IPS-NIHi7 (cell line): ENCODE data around the gene ARHGEF38.
"Not testable (repeated sequence)": the region's sequence is repeated elsewhere in the genome, so short reads cannot be mapped to it uniquely, and the experiment has no call there.

Experiments
- DNase-seq: peaks from one replicate; pipeline ENCODE4 v3.0.0; 2012; ENCODE audit warnings: mixed read lengths; ENCODE audit errors: extremely low spot score

ARHGEF38 gene

DNA sequence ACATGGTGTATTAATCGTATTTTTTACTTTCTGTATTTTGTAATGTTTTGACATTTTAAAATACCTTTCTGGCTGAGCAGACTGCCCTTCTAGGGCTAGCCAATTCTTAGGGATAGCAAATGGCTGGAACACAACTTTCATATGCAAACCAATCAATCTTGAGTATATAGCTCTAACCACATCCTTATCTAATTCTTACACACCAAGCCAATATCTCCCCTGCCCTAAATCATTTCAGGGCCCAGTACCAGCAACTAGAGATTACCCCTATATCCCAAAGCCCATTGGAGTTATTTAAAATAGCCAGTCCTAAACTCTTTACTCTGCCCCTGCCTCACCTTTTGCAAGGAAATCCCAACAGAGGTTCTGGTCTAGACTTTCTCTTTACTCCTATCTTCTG lies 97.8 kb downstream of the ARHGEF38 start:
- no peak for DNase-seq

GRCh38 chr4:105651884-105652283 lies 99.5 kb downstream of the ARHGEF38 start:
- DNase-seq, result no peak

DNA sequence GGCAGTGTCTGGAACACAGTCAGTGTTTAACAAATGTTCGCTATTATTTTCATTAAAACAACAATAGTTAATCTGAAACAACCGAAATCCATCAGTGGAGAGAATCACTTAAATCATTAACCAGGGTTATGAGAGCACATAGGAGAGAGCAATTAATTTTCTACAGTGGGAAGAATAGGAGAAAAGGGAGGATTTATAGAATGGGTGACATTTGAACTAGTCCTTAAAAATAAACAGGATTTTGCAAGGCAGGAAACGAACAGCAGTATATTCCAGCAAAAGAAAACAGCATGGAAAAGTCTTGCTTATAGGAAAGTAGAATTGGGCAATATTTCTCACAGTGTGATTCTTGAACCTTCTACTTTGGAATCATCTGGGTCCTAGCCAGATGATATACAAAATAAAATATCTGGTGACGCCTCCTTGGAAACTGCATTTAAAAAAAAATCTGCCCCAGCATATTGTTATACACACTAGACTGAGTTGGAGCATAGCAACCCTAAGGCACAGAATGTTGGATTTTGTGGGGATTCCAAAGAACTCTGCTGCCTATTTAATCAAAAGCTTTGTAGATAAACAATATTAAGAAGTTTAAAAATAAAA lies 100.0 kb downstream of the ARHGEF38 start:
- no peak for DNase-seq

DNA sequence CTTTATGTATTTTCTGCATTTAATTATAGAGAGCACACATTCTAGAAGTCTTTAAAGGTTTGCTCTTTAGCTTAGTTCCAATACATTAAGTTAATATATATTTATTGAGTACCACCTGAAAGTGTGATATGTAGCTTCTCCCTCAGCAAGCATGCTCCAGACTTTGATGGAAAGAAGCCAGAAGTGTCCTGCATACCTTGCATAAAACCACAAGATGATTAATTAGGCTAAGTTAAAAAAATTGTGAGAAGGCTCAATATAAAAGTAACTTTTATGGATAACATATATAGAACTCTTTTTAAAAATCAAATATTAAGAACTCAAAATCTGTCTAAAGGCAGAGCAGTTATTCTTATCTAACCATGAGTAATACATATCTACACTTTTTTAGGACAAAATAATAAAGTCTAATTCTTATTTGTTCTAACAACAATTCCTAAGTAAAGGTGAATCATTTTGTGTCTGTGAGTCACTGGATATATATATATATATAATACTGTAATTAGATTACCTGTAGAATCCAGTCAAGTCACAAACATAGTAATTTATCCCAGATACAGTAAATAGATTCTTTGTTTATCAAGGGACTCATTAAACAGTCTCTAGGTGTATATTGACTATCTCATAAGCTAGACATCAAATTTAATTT lies 104.8 kb downstream of the ARHGEF38 start:
- no peak for DNase-seq

GRCh38 chr4:105659190-105659589 lies 106.8 kb downstream of the ARHGEF38 start:
- no peak for DNase-seq

DNA sequence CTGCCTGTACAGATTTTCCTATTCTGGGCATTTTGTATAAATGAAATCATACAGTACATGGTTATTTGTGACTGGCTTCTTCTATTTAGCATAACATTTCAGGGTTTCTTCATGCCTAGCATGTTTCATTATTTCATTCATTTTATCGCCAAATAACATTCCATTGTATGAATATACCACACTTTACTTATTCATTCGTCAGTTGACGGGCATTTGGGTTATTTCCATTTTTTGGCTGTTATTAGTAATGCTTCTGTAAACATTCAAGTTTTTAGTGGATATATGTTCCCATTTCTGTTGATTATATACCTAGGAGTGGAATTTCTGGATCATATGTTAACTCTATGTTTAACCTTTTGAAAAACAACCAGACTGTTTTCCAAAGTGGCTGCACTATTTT lies 108.6 kb downstream of the ARHGEF38 start:
- no peak for DNase-seq

DNA sequence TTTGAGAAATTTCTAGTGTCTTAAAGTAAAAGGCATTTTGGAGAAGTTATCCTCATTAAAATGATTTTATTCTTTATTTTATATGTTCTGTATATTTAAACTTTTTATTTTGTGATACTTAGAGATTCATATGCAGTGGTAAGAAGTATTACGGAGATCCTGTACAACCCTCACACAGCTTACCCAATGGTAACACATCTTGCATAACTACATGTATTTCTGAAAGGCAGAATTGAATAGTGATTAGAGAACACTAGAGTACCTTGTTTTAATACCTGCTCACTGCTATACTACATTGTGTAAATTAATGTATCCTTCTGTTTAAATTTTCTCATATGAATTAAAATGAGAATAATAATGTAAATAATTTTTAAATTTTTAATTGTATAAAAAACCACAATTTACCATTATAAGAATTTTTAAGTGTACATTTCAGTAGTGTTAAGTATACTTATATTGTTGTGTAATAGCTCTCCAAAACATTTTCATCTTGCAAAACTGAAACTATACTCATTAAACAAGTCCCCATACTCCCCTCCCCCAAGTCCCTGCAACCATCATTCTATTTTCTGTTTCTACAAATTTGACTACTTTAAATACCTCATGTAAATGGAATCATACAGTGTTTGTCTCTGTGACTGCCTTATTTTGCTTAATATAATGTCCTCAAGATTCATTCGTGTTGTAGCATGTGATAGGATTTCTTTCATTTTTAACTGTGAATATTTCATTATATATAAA lies 110.7 kb downstream of the ARHGEF38 start:
- DNase-seq, result no peak

DNA sequence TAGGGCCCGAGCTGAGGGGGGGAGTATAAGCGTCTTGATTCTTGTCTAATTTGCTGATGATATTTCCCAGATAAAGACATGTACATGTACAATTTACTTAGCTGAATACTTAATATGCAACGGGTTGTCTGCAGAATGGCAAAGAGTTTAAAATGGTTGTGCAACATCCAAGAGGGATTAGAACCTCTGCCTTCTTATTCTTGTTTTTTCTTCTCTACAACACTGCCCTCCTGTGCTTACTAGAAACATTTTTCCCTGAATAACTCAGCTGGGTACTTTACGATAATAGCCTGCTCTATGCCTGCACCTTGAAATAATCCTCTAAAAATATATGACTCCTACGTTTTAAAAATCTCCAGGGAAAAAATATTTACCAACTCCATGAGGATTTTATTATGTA lies 114.3 kb downstream of the ARHGEF38 start:
- peak; percentile 25 for DNase-seq

- DNase-seq, result no peak
Measured at GRCh38 chr4:105670684-105671083, 118.3 kb downstream of the ARHGEF38 start.

DNA sequence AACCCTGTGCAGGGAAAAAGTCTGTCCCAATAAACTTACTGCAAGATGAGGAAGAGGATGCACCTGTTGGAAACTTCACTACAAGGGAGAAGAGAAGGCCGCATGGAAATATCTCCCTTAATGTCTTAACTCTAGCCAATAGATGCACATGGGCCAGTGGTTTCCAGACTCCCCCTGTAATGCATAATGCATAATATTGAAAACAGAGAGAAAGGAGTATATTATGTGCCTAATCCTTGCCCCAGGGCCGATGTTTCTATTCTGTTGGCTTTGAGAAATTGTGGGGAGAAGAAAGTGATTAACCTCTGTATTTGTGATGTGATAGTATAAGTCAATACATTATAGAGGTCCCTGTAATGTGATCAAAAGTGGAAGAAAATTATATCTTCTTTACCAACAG lies 118.9 kb downstream of the ARHGEF38 start:
- DNase-seq, result no peak

DNA sequence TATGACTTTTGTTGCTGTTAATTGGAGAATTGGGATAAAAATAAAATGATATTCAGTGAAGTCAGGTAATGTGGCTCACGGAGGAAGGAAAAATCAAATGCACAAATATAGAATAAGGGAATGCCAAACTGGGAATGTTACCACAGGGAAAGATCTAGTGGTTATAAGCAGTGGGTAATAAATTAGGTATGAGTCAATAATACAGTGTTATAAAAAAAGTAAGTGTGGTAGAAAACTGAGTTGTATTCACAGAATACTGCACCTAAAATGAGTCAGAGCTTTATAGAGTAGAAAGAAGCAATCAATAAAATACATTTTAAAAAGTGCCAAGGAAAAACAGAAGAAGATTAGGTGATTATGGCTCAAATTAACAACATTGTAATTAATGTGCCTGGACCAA lies 121.6 kb downstream of the ARHGEF38 start:
- no peak for DNase-seq

DNA sequence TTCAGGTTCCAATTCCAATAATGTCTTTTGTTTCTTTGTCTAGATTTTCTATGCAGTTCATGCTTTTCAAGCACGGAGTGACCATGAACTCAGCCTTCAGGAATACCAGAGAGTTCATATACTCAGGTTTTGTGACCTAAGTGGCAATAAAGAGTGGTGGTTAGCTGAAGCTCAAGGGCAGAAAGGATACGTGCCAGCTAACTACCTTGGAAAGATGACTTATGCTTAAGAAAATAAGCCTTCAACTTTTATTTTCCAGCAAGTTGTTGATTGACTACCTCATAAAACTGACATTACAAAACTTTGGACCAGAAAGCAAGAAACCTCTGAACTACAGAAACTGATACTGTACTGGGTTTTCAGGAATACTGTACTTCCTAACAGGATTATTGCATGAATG lies 125.3 kb downstream of the ARHGEF38 start:
- DNase-seq, result no peak

- DNase-seq, result no peak
Measured at GRCh38 chr4:105679186-105679585, 126.8 kb downstream of the ARHGEF38 start.

GRCh38 chr4:105683038-105683437 lies 130.6 kb downstream of the ARHGEF38 start:
- no peak for DNase-seq

DNA sequence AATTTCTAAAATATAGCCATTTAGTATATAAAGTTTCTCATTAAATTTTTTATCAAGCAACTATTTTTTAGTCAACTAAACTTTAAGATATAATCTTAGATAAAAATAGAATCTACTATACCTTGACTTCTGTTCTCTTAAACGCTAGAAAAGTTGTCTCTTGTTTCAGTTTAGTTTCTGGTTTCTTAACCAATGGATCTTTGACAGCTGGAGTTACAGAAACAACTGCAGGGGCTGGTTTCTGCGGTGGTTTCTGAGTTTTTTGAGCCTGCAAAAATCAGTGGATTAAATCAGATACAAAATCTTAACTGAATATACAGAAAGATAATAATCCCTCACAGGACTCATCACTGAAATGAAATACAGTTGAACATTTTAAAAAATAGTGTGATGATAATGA lies 134.2 kb downstream of the ARHGEF38 start:
- no peak for DNase-seq

DNA sequence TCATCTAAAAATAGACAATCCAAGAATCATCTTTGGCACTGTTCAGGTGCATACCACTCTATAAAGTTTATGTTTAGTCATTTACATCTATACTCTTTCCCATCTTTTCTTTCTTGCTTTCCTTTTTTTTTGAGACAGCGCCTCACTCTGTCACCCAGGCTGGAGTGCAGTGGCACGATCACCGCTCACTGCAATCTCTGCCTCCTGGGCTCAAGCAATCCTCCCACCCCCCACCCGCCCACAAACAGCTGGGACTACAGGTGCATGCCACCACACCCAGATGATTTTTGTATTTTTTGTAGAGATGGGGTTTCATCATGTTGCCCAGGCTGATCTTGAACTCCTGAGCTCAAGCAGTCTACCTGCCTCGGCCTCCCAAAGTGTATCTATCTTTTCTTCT lies 142.4 kb downstream of the ARHGEF38 start:
- DNase-seq, result not testable (repeated sequence)

GRCh38 chr4:105695832-105696231 lies 143.4 kb downstream of the ARHGEF38 start:
- not testable (repeated sequence) for DNase-seq

GRCh38 chr4:105698607-105699006 lies 146.2 kb downstream of the ARHGEF38 start:
- no peak for DNase-seq

GRCh38 chr4:105707782-105708180 lies 155.4 kb downstream of the ARHGEF38 start:
- no peak for DNase-seq

DNA sequence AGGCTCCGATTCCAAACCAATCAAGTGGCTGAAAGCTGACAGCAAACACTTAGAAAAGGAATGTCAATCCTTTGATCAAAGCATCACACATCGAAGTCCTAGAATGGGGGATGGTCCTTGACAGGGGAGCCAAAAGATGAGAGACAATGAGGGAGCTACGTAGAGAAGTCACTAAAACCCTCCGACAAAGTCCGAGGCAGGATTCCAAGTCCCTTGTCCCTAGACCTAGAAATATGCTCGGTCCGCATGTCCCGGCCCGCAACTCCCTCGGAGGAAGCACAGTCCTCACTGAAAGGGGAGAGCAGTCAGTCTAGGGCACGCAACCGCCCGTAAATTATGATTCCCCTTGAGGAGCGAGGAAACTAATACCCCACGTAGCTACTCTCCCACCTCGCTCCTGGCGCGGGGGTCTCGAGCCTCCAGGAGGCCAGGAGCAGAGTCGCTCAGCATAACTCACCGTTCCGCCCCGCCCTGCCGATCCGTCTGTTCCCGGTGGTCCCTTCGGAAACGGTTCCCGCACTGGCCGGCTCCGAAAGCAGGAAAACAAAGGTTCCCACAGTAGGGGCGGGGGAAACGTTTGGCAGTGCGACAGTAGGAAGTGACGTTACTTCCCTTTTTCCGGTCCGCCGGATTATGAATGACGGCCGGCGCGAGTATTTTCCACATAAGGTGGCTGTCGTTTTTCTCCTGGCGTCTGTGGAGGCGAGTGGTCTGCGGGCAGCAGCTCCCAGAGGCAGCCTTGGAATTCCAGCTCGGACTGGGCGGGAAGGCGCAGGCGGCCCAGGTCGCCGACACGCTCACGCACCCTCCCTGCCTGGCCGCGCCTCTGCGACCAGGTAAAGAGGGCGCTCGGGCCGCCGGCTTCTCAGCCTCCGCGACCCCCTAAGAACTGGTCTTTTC lies 156.0 kb downstream of the ARHGEF38 start, which contains the start of the genes GSTCD and INTS12:
Gene GSTCD, plus strand, starts transcription at position 604 of the 900 bp plus-strand sequence. CDS start 8,830 bp downstream, outside the sequence.
Gene INTS12, minus strand, starts transcription at position 509 of the 900 bp plus-strand sequence. CDS start 8,684 bp downstream, outside the sequence.
- peak; percentile 93 for DNase-seq

- DNase-seq, result no peak
Measured at GRCh38 chr4:105709081-105709450, 156.6 kb downstream of the ARHGEF38 start.
